SU-DHL-6 (cell line): ENCODE data around the gene RAE1.

Source experiments
- H2AFZ ChIP-seq: fragments of 200-600 bp; sonication (generic); 2 replicates; pipeline ENCODE4 v1.6.1; 2014; ENCODE audit warnings: low read depth, mild to moderate bottlenecking, moderate library complexity, mixed read lengths, antibody characterized with exemption, low read length; ENCODE audit not compliant: severe bottlenecking
- H3F3A ChIP-seq: fragments of 200-600 bp; shearing (Covaris generic); 2 replicates; pipeline ENCODE4 v1.6.0; 2016; ENCODE audit warnings: antibody characterized with exemption, mild to moderate bottlenecking; ENCODE audit not compliant: insufficient read depth
- H3K27ac ChIP-seq: fragments of 200-600 bp; sonication (generic); 2 replicates; pipeline ENCODE4 v1.5.1; 2016; ENCODE audit warnings: low read depth, mild to moderate bottlenecking, low read length, moderate library complexity, mixed read lengths
- H3K27me3 ChIP-seq: fragments of 200-600 bp; sonication (generic), shearing (Covaris generic); 2 replicates; pipeline ENCODE4 v1.6.0; 2014; ENCODE audit warnings: mild to moderate bottlenecking, low read length
- H3K36me3 ChIP-seq: fragments of 200-600 bp; sonication (generic); 2 replicates; pipeline ENCODE4 v1.6.1; 2014; ENCODE audit warnings: mild to moderate bottlenecking, low read length, mixed read lengths
- H3K4me2 ChIP-seq: fragments of 300-600, 200-600 bp; shearing (Covaris generic), sonication (generic); 2 replicates; pipeline ENCODE4 v1.6.0; 2014; ENCODE audit warnings: low read length, low read depth, mild to moderate bottlenecking; ENCODE audit not compliant: poor library complexity, severe bottlenecking
- H3K4me3 ChIP-seq: fragments of 200-600 bp; sonication (generic); 2 replicates; pipeline ENCODE4 v1.5.1; 2014; ENCODE audit warnings: antibody characterized with exemption, low read length, mild to moderate bottlenecking, mixed read lengths; ENCODE audit not compliant: insufficient read depth, poor library complexity, severe bottlenecking
- H3K79me2 ChIP-seq: fragments of 200-600 bp; sonication (generic); 2 replicates; pipeline ENCODE4 v1.6.1; 2014; ENCODE audit warnings: mild to moderate bottlenecking, low read length, moderate library complexity; ENCODE audit not compliant: insufficient read depth
- H3K9ac ChIP-seq: fragments of 200-600 bp; sonication (generic); 2 replicates; pipeline ENCODE4 v1.7.0; 2014; ENCODE audit warnings: mild to moderate bottlenecking, low read length
- H3K9me2 ChIP-seq: fragments of 200-600 bp; sonication (generic); replicated peaks from 2 replicates; pipeline ENCODE4 v1.6.1; 2014; ENCODE audit warnings: low read length; ENCODE audit not compliant: insufficient read depth
- H3K9me3 ChIP-seq: fragments of 200-600 bp; sonication (generic); 2 replicates; pipeline ENCODE4 v1.6.1; 2014; ENCODE audit warnings: low read length, mixed read lengths; ENCODE audit not compliant: insufficient read depth
- H4K20me1 ChIP-seq: fragments of 200-600 bp; sonication (generic); 2 replicates; pipeline ENCODE4 v1.6.1; 2014; ENCODE audit warnings: low read depth, mild to moderate bottlenecking, antibody characterized with exemption, low read length, moderate library complexity, mixed read lengths
- CTCF ChIP-seq: fragments of 200-600 bp; sonication (generic); IDR thresholded peaks from one replicate; pipeline ENCODE4 v1.5.1; 2017; ENCODE audit warnings: antibody characterized with exemption, mild to moderate bottlenecking, low read length, moderate library complexity; ENCODE audit not compliant: insufficient read depth, poor library complexity, severe bottlenecking
- EZH2phosphoT487 ChIP-seq: fragments of 200-600 bp; sonication (generic), shearing (Covaris generic); conservative IDR thresholded peaks from 2 replicates; pipeline ENCODE4 v1.6.1; 2018; ENCODE audit warnings: mild to moderate bottlenecking, antibody characterized with exemption, low read length, moderate library complexity, mixed read lengths

Gene RAE1

GRCh38 chr20:57391439-57392301, 40.6 kb downstream of the RAE1 start:
- H3K79me2 ChIP-seq, result peaks cover 51% of the 10 kb centered on the region
- peaks cover 50% of the 10 kb centered on the region for H3F3A ChIP-seq
- H3K9me2 ChIP-seq, result no peaks in the 10 kb centered on the region
- peak overlapping the region; percentile 98 for H3K27ac ChIP-seq
- peak overlapping the region; percentile 100 for H3K4me2 ChIP-seq
- no peak for TF ChIP-seq EZH2phosphoT487
- peak overlapping the region; percentile 99 for H3K9ac ChIP-seq
- H4K20me1 ChIP-seq, result peaks cover 7% of the 10 kb centered on the region; the same call in 1 of the 2 replicates
- H3K36me3 ChIP-seq, result 0 out of 2 replicates have a peak, but pooled peaks cover 11% of the 10 kb centered on the region
- H2AFZ ChIP-seq, result no peak overlapping the region
- peak overlapping the region; percentile 99 for H3K4me3 ChIP-seq
- H3K27me3 ChIP-seq, result no peaks in the 10 kb centered on the region
- no peaks in the 10 kb centered on the region for H3K9me3 ChIP-seq

GRCh38 chr20:57392512-57393271, 41.6 kb downstream of the RAE1 start:
- no peak for TF ChIP-seq CTCF
- no peak for TF ChIP-seq EZH2phosphoT487
- H3F3A ChIP-seq, result peaks cover 59% of the 10 kb centered on the region
- peaks cover 57% of the 10 kb centered on the region for H3K79me2 ChIP-seq

GRCh38 chr20:57393321-57394120, 42.5 kb downstream of the RAE1 start:
- Histone ChIP-seq H3K4me3 (peak overlapping the region; percentile 99), H3K9me3 (no peaks in the 10 kb centered on the region), H3K9ac (peak overlapping the region; percentile 99), H3F3A (peaks cover 56% of the 10 kb centered on the region), H3K27me3 (no peaks in the 10 kb centered on the region), H2AFZ (no peak overlapping the region), H4K20me1 (peaks cover 7% of the 10 kb centered on the region; the same call in 1 of the 2 replicates), H3K79me2 (peaks cover 57% of the 10 kb centered on the region), H3K36me3 (0 out of 2 replicates have a peak, but pooled peaks cover 11% of the 10 kb centered on the region), H3K4me2 (peak overlapping the region; percentile 100), H3K27ac (peak overlapping the region; percentile 98), H3K9me2 (no peaks in the 10 kb centered on the region)
- TF ChIP-seq EZH2phosphoT487 (no peak), CTCF (no peak)

More at GRCh38 chr20:57392512-57393271, 41.6 kb downstream of the RAE1 start:
- H4K20me1 ChIP-seq, result peaks cover 7% of the 10 kb centered on the region; the same call in 1 of the 2 replicates
- 0 out of 2 replicates have a peak, but pooled peaks cover 11% of the 10 kb centered on the region for H3K36me3 ChIP-seq
- peak overlapping the region; percentile 99 for H3K9ac ChIP-seq
- peak overlapping the region; percentile 98 for H3K27ac ChIP-seq
- no peaks in the 10 kb centered on the region for H3K27me3 ChIP-seq
- no peak overlapping the region for H2AFZ ChIP-seq
- H3K9me3 ChIP-seq, result no peaks in the 10 kb centered on the region
- H3K4me3 ChIP-seq, result peak overlapping the region; percentile 99
- H3K4me2 ChIP-seq, result peak overlapping the region; percentile 100
- H3K9me2 ChIP-seq, result no peaks in the 10 kb centered on the region
